ELR (cell line): ENCODE data around the gene SDHA.
"Not testable (repeated sequence)": the region's sequence is repeated elsewhere in the genome, so short reads cannot be mapped to it uniquely, and the experiment has no call there.

Experiments
- DNase-seq: peaks from one replicate; pipeline ENCODE4 v3.0.0-alpha.2; 2015; ENCODE audit warnings: low read depth

SDHA gene

GRCh38 chr5:300691-301435 is 82.7 kb downstream of the SDHA start:
- not testable (repeated sequence) for DNase-seq

GRCh38 chr5:302416-302815 is 84.3 kb downstream of the SDHA start:
- DNase-seq = not testable (repeated sequence)

GRCh38 chr5:302966-303365 is 84.8 kb downstream of the SDHA start:
- DNase-seq = no peak

DNA sequence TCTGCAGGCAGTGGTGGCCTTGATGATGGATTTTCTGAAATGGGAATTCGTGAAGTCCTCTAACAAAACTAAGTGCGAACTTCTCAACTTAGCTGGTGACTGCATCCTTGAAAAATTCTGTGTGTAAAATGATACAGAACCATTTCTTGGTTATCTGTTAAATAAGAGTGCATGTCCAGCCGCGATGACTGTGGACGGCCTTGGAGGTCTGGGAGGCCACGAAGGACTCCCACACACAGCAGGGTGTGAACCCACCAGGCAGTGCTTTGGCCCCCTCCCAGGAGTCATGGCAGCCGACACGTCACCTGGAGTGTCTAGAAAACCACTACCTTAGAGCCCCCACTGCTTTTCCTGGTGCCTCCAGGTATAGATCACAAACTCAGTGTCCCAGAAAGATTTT is 85.6 kb downstream of the SDHA start:
- not testable (repeated sequence) for DNase-seq

DNA sequence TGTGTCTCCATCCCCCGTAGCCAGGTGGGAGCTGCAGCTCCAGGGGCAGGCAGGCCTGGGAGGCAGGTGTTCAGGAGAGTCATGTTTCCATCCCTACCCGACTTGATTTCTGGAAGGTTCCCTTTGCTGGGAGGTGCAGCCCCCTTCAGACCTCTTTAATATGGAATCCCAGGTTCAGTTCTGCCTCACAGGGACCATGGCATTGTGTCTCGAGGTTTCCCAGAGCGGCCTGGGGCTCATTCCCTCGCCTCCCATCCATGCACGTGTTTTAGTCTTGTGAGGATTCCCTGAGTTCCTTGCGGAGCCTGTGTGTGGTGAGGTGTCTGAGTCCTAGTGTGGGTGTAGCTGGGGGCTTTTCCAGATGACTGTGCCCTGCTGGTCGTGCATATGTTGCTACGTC is 86.9 kb downstream of the SDHA start:
- no peak for DNase-seq

GRCh38 chr5:305459-305858 is 87.3 kb downstream of the SDHA start:
- DNase-seq = no peak

DNA sequence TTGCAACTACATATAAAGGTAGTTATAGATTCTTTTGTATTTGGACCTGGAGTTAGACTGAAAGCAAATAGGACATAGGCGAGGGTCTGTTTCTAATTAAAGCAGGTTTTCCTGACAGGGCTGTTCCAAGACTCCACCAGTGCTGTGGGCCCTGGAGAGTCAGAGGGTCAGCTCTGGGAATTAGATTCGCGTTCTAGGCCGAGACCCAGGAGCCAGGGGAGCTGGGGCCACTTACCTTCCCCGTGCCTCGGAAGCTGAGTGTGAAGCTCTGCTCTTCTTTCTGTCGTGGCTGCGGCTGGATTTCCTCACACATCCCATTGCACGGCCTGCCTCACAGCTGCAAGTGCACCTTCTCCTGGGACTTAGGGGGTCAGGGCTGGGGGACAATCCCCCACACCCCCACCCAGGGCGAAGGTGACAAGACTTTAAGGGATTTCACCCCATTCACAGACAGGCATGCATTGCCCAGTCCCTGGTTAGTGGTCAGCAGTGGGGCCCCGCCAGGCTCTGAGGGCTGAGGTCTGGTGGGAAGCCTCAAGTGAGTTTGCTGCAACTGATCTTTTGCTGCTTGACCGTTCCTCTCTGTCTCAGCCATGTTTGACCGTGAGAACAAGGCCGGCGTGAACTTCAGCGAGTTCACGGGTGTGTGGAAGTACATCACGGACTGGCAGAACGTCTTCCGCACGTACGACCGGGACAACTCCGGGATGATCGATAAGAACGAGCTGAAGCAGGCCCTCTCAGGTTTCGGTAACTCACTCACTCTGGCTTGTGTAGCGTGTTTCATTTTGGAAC is 88.1 kb downstream of the SDHA start:
- no peak for DNase-seq
